HG02981 (cell line): ENCODE results near the gene FSCN2.

Experiments used
- ATAC-seq: cut with Tn5 transposase; IDR thresholded peaks from one replicate; pipeline ENCODE4 v1.9.1; 2021; ENCODE audit warnings: mild to moderate bottlenecking, moderate library complexity; ENCODE audit not compliant: unreplicated experiment

Gene FSCN2

GRCh38 chr17:81511804-81512561, 16.2 kb upstream of the FSCN2 start:
- peak; percentile 0 for ATAC-seq

- ATAC-seq = peak; percentile 43
Observed at GRCh38 chr17:81512562-81513371, 15.4 kb upstream of the FSCN2 start, which contains the start of gene ACTG1. ACTG1 (minus strand) TSS chr17:81512799; CDS start chr17:81512354, 445 bp downstream.

GRCh38 chr17:81513372-81513752, 14.8 kb upstream of the FSCN2 start:
- ATAC-seq = peak; percentile 2

- no peak for ATAC-seq
Observed at GRCh38 chr17:81513753-81514488, 14.3 kb upstream of the FSCN2 start.

- no peak for ATAC-seq
Observed at GRCh38 chr17:81514489-81514738, 13.8 kb upstream of the FSCN2 start.

GRCh38 chr17:81514739-81515529, 13.2 kb upstream of the FSCN2 start:
- peak; percentile 18 for ATAC-seq

GRCh38 chr17:81515530-81516041, 12.6 kb upstream of the FSCN2 start:
- no peak for ATAC-seq

GRCh38 chr17:81516439-81516838, 11.7 kb upstream of the FSCN2 start:
- ATAC-seq = no peak

- ATAC-seq = no peak
Observed at GRCh38 chr17:81517009-81517338, 11.2 kb upstream of the FSCN2 start.

GRCh38 chr17:81517339-81518112, 10.7 kb upstream of the FSCN2 start:
- peak; percentile 34 for ATAC-seq

- ATAC-seq = no peak
Observed at GRCh38 chr17:81518113-81518784, 9.9 kb upstream of the FSCN2 start.

- no peak for ATAC-seq
Observed at GRCh38 chr17:81518785-81519283, 9.3 kb upstream of the FSCN2 start.

- ATAC-seq = no peak
Observed at GRCh38 chr17:81519284-81520020, 8.7 kb upstream of the FSCN2 start.

- ATAC-seq = no peak
Observed at GRCh38 chr17:81520021-81520901, 7.9 kb upstream of the FSCN2 start.

- ATAC-seq = no peak
Observed at GRCh38 chr17:81522491-81523401, 5.4 kb upstream of the FSCN2 start.

GRCh38 chr17:81523402-81524038, 4.7 kb upstream of the FSCN2 start:
- ATAC-seq = no peak
